BLaER1 treated with 17β-estradiol and CSF1 and Interleukin-3, amounts not matched to agents 10 nM and 100 nM (cell line): ENCODE results near the gene PCDHGB2.
"Not testable (repeated sequence)": the region's sequence is repeated elsewhere in the genome, so short reads cannot be mapped to it uniquely, and the experiment has no call there.

Source experiments
- H3K27ac ChIP-seq, 11 experiments: shearing (Covaris generic); formaldehyde crosslinking; 2 replicates each; pipeline ENCODE4 v1.8.1; 2022
- H3K27me3 ChIP-seq, 11 experiments: shearing (Covaris generic); formaldehyde crosslinking; 2 replicates each; pipeline ENCODE4 v1.8.1; 2022
- H3K36me3 ChIP-seq, 11 experiments: shearing (Covaris generic); formaldehyde crosslinking; 2 replicates each; pipeline ENCODE4 v1.8.1; 2022
- H3K4me1 ChIP-seq, 10 experiments: shearing (Covaris generic); formaldehyde crosslinking; 2 replicates each; pipeline ENCODE4 v1.8.1; 2022
- H3K4me2 ChIP-seq, 11 experiments: shearing (Covaris generic); formaldehyde crosslinking; 2 replicates each; pipeline ENCODE4 v1.8.1; 2022
- H3K4me3 ChIP-seq, 10 experiments: shearing (Covaris generic); formaldehyde crosslinking; 2 replicates each; pipeline ENCODE4 v1.8.1; 2022
- H3K9ac ChIP-seq, 11 experiments: shearing (Covaris generic); formaldehyde crosslinking; 2 replicates each; pipeline ENCODE4 v1.8.1; 2022
- H3K9me3 ChIP-seq, 11 experiments: shearing (Covaris generic); formaldehyde crosslinking; replicated peaks in 1 of 11; 2 replicates each; pipeline ENCODE4 v1.8.1; 2022
- H4K20me1 ChIP-seq, 11 experiments: shearing (Covaris generic); formaldehyde crosslinking; 2 replicates each; pipeline ENCODE4 v1.8.1; 2022
- Cebpa-rat ChIP-seq, 11 experiments: shearing (Covaris generic); IDR thresholded peaks; 2 replicates each; pipeline ENCODE4 v1.8.1; 2022

The PCDHGB2 gene

GRCh38 chr5:141359790-141360426, at the start of gene PCDHGB2:
TSS of gene PCDHGB2 (plus strand) at chr5:141359994. CDS start at chr5:141360136, 142 bp downstream.
- no peak within 1 kb of the TSS for H3K4me2 ChIP-seq
- H3K9me3 ChIP-seq = peaks cover 74 to 97% (median 89%) of the 10 kb centered on the region in 11 experiments
- H3K27me3 ChIP-seq = no peaks in the 10 kb centered on the region
- H3K4me3 ChIP-seq = peak within 1 kb of the TSS in 8 of 10 experiments; percentile 9 to 44 (median 28); a peak in 7 of 20 replicates
- H3K4me1 ChIP-seq = no peaks in the 10 kb centered on the region; a peak in 1 of 20 replicates
- H3K36me3 ChIP-seq = peaks cover 0 to 8% (median 0%) of the 10 kb centered on the region in 11 experiments; a peak in 2 of 22 replicates
- H3K9ac ChIP-seq = no peak within 1 kb of the TSS
- H3K27ac ChIP-seq = peak within 1 kb of the TSS in 1 of 11 experiments; percentile 15; a peak in 1 of 22 replicates
- no peak for TF ChIP-seq Cebpa-rat (IDR thresholded peaks at IDR 0.05)
- no peaks in the 10 kb centered on the region for H4K20me1 ChIP-seq

GRCh38 chr5:141313711-141314110, 46.1 kb upstream of the PCDHGB2 start:
- Histone ChIP-seq H3K9ac (no peak overlapping the region), H3K36me3 (peaks cover 76 to 95% (median 85%) of the 10 kb centered on the region in 11 experiments), H3K9me3 (peaks cover 93 to 100% (median 97%) of the 10 kb centered on the region in 11 experiments), H3K4me3 (peak overlapping the region in 1 of 10 experiments; percentile 28; a peak in 1 of 20 replicates), H3K4me2 (no peak overlapping the region), H3K27me3 (no peaks in the 10 kb centered on the region; a peak in 1 of 22 replicates), H4K20me1 (peaks cover 0 to 10% (median 0%) of the 10 kb centered on the region in 11 experiments; a peak in 1 of 22 replicates), H3K27ac (no peak overlapping the region), H3K4me1 (no peaks in the 10 kb centered on the region)
- no peak for TF ChIP-seq Cebpa-rat (IDR thresholded peaks at IDR 0.05)

GRCh38 chr5:141316963-141317362, 42.8 kb upstream of the PCDHGB2 start:
- H3K4me1 ChIP-seq, H3K27me3 ChIP-seq, H3K9ac ChIP-seq, H3K27ac ChIP-seq, H3K4me2 ChIP-seq, H4K20me1 ChIP-seq: not testable (repeated sequence)
- peaks cover 96 to 100% (median 99%) of the 10 kb centered on the region in 11 experiments for H3K9me3 ChIP-seq
- H3K36me3 ChIP-seq = peaks cover 75 to 82% (median 80%) of the 10 kb centered on the region in 11 experiments
- peak overlapping the region; percentile 2 to 90 (median 78); a peak in 14 of 20 replicates for H3K4me3 ChIP-seq

- Histone ChIP-seq H4K20me1 (peaks cover 0 to 10% (median 0%) of the 10 kb centered on the region in 11 experiments; a peak in 1 of 22 replicates), H3K27me3 (peaks cover 0 to 3% (median 0%) of the 10 kb centered on the region in 11 experiments; a peak in 2 of 22 replicates), H3K4me1 (peaks cover 0 to 5% (median 0%) of the 10 kb centered on the region in 10 experiments; a peak in 2 of 20 replicates), H3K9ac (no peak overlapping the region), H3K36me3 (peaks cover 54 to 59% (median 58%) of the 10 kb centered on the region in 11 experiments), H3K27ac (no peak overlapping the region), H3K4me3 (peak overlapping the region; percentile 70 to 90 (median 81)), H3K4me2 (peak overlapping the region in 6 of 11 experiments; percentile 30 to 64 (median 52); a peak in 4 of 22 replicates), H3K9me3 (peaks cover 96 to 100% (median 98%) of the 10 kb centered on the region in 11 experiments)
- TF ChIP-seq Cebpa-rat (IDR thresholded peaks at IDR 0.05) = no peak
Measured at GRCh38 chr5:141319202-141319601, 40.6 kb upstream of the PCDHGB2 start.

GRCh38 chr5:141319699-141320098, 40.1 kb upstream of the PCDHGB2 start:
- peaks cover 0 to 3% (median 0%) of the 10 kb centered on the region in 11 experiments; a peak in 2 of 22 replicates for H3K27me3 ChIP-seq
- H3K9me3 ChIP-seq = peaks cover 95 to 100% (median 98%) of the 10 kb centered on the region in 11 experiments
- peak overlapping the region in 2 of 11 experiments; percentile 94 to 95; a peak in 3 of 22 replicates for H3K9ac ChIP-seq
- H3K4me3 ChIP-seq = peak overlapping the region; percentile 70 to 90 (median 81)
- peaks cover 52 to 54% (median 53%) of the 10 kb centered on the region in 11 experiments for H3K36me3 ChIP-seq
- peaks cover 0 to 10% (median 0%) of the 10 kb centered on the region in 11 experiments; a peak in 1 of 22 replicates for H4K20me1 ChIP-seq
- peak overlapping the region in 7 of 11 experiments; percentile 95 to 99 (median 97); a peak in 8 of 22 replicates for H3K27ac ChIP-seq
- peaks cover 0 to 5% (median 0%) of the 10 kb centered on the region in 10 experiments; a peak in 2 of 20 replicates for H3K4me1 ChIP-seq
- no peak for TF ChIP-seq Cebpa-rat (IDR thresholded peaks at IDR 0.05)
- H3K4me2 ChIP-seq = peak overlapping the region; percentile 30 to 71 (median 59)

- Histone ChIP-seq H3K36me3 (peaks cover 44 to 46% (median 45%) of the 10 kb centered on the region in 11 experiments), H4K20me1 (peaks cover 0 to 5% (median 0%) of the 10 kb centered on the region in 11 experiments; a peak in 1 of 22 replicates)
Measured at GRCh38 chr5:141320225-141321169, 39.3 kb upstream of the PCDHGB2 start, which contains the start of gene TAF7. TSS of gene TAF7 (minus strand) at chr5:141320784. CDS start at chr5:141320044, 740 bp downstream.

GRCh38 chr5:141322261-141322660, 37.5 kb upstream of the PCDHGB2 start:
- no peak overlapping the region for H3K9ac ChIP-seq
- H3K4me1 ChIP-seq = peaks cover 0 to 9% (median 6%) of the 10 kb centered on the region in 10 experiments; a peak in 8 of 20 replicates
- no peak for TF ChIP-seq Cebpa-rat (IDR thresholded peaks at IDR 0.05)
- no peaks in the 10 kb centered on the region for H4K20me1 ChIP-seq
- H3K27me3 ChIP-seq = peaks cover 0 to 3% (median 0%) of the 10 kb centered on the region in 11 experiments; a peak in 2 of 22 replicates
- no peak overlapping the region for H3K4me3 ChIP-seq
- H3K9me3 ChIP-seq = peaks cover 88 to 98% (median 93%) of the 10 kb centered on the region in 11 experiments
- no peak overlapping the region for H3K27ac ChIP-seq
- peaks cover 27 to 29% (median 27%) of the 10 kb centered on the region in 11 experiments for H3K36me3 ChIP-seq
- no peak overlapping the region for H3K4me2 ChIP-seq

More at GRCh38 chr5:141320225-141321169, 39.3 kb upstream of the PCDHGB2 start, which contains the start of gene TAF7:
- H3K9ac ChIP-seq = peak within 1 kb of the TSS; percentile 92 to 99 (median 94)
- peaks cover 93 to 99% (median 97%) of the 10 kb centered on the region in 11 experiments for H3K9me3 ChIP-seq
- peak within 1 kb of the TSS; percentile 95 to 99 (median 97) for H3K27ac ChIP-seq
- H3K27me3 ChIP-seq = peaks cover 0 to 3% (median 0%) of the 10 kb centered on the region in 11 experiments; a peak in 2 of 22 replicates
- no peak for TF ChIP-seq Cebpa-rat (IDR thresholded peaks at IDR 0.05)
- H3K4me2 ChIP-seq = peak within 1 kb of the TSS; percentile 38 to 71 (median 59)
- peaks cover 0 to 5% (median 0%) of the 10 kb centered on the region in 10 experiments; a peak in 2 of 20 replicates for H3K4me1 ChIP-seq
- peak within 1 kb of the TSS; percentile 70 to 90 (median 81) for H3K4me3 ChIP-seq
